T-helper 2 cell treated with Interferon-gamma antibody and Interleukin-4, amounts not matched to agents 5 μg/mL and 100 μg/mL, for 36 hours (primary cell): Measurements from ENCODE around the gene FYB2.

Source experiments
- DNase-seq: peaks from one replicate; pipeline ENCODE4 v3.0.0; 2021; ENCODE audit warnings: low spot score
- H3K27ac Mint-ChIP-seq: one replicate; pipeline ENCODE4 v1.8.0; 2021; ENCODE audit warnings: mild to moderate bottlenecking, mixed read lengths
- H3K27me3 Mint-ChIP-seq: one replicate; pipeline ENCODE4 v1.8.0; 2021; ENCODE audit warnings: low read depth, mixed read lengths
- H3K36me3 Mint-ChIP-seq: one replicate; pipeline ENCODE4 v1.8.0; 2021; ENCODE audit warnings: low read depth, mixed read lengths
- H3K4me1 Mint-ChIP-seq: one replicate; pipeline ENCODE4 v1.8.0; 2021; ENCODE audit warnings: low read depth, mixed read lengths
- H3K4me3 Mint-ChIP-seq: one replicate; pipeline ENCODE4 v1.8.0; 2022; ENCODE audit warnings: mild to moderate bottlenecking, moderate library complexity, mixed read lengths
- H3K9me3 Mint-ChIP-seq: one replicate; pipeline ENCODE4 v1.8.0; 2021; ENCODE audit warnings: mixed read lengths

FYB2 gene

GRCh38 chr1:56824938-56825337 is 5.7 kb upstream of the FYB2 start:
- Mint-ChIP-seq H3K9me3 (no peaks in the 10 kb centered on the region), H3K27ac (no peak overlapping the region), H3K4me1 (no peaks in the 10 kb centered on the region), H3K4me3 (no peak overlapping the region), H3K36me3 (no peaks in the 10 kb centered on the region), H3K27me3 (peaks cover 5% of the 10 kb centered on the region)
- no peak for DNase-seq

- Mint-ChIP-seq H3K4me1 (no peaks in the 10 kb centered on the region), H3K9me3 (no peaks in the 10 kb centered on the region), H3K4me3 (no peak overlapping the region), H3K36me3 (no peaks in the 10 kb centered on the region), H3K27ac (no peak overlapping the region), H3K27me3 (peaks cover 5% of the 10 kb centered on the region)
- no peak for DNase-seq
These were observed 5.1 kb upstream of the FYB2 start for GRCh38 chr1:56824271-56824670.

- Mint-ChIP-seq H3K4me3 (no peak overlapping the region), H3K27me3 (peaks cover 3% of the 10 kb centered on the region), H3K36me3 (no peaks in the 10 kb centered on the region), H3K4me1 (no peaks in the 10 kb centered on the region), H3K9me3 (no peaks in the 10 kb centered on the region), H3K27ac (no peak overlapping the region)
- DNase-seq: no peak
These were observed 2.2 kb upstream of the FYB2 start for GRCh38 chr1:56821462-56821797.

- H3K27me3 Mint-ChIP-seq: peaks cover 3% of the 10 kb centered on the region
- H3K4me3 Mint-ChIP-seq: no peak overlapping the region
- DNase-seq: peak; percentile 57
- H3K36me3 Mint-ChIP-seq: no peaks in the 10 kb centered on the region
- no peaks in the 10 kb centered on the region for H3K4me1 Mint-ChIP-seq
- H3K9me3 Mint-ChIP-seq: no peaks in the 10 kb centered on the region
- H3K27ac Mint-ChIP-seq: no peak overlapping the region
These were observed 1.7 kb upstream of the FYB2 start for GRCh38 chr1:56820755-56821461.

GRCh38 chr1:56817716-56818463 is 1.3 kb downstream of the FYB2 start:
- Mint-ChIP-seq H3K27me3 (no peaks in the 10 kb centered on the region), H3K27ac (no peak overlapping the region)

GRCh38 chr1:56816909-56817308 is 2.3 kb downstream of the FYB2 start:
- no peaks in the 10 kb centered on the region for H3K4me1 Mint-ChIP-seq
- no peaks in the 10 kb centered on the region for H3K36me3 Mint-ChIP-seq
- no peaks in the 10 kb centered on the region for H3K9me3 Mint-ChIP-seq
- no peak overlapping the region for H3K27ac Mint-ChIP-seq
- no peak for DNase-seq
- no peak overlapping the region for H3K4me3 Mint-ChIP-seq
- H3K27me3 Mint-ChIP-seq: no peaks in the 10 kb centered on the region

More at GRCh38 chr1:56817716-56818463, 1.3 kb downstream of the FYB2 start:
- Mint-ChIP-seq H3K36me3 (no peaks in the 10 kb centered on the region), H3K4me3 (no peak overlapping the region), H3K9me3 (no peaks in the 10 kb centered on the region), H3K4me1 (no peaks in the 10 kb centered on the region)
- DNase-seq: no peak

GRCh38 chr1:56816264-56816663 is 2.9 kb downstream of the FYB2 start:
- Mint-ChIP-seq H3K27ac (no peak overlapping the region), H3K4me1 (no peaks in the 10 kb centered on the region), H3K27me3 (no peaks in the 10 kb centered on the region), H3K4me3 (no peak overlapping the region), H3K9me3 (no peaks in the 10 kb centered on the region), H3K36me3 (no peaks in the 10 kb centered on the region)
- no peak for DNase-seq

- H3K4me3 Mint-ChIP-seq: no peak overlapping the region
- no peak overlapping the region for H3K27ac Mint-ChIP-seq
- H3K27me3 Mint-ChIP-seq: no peaks in the 10 kb centered on the region
- no peak for DNase-seq
- H3K9me3 Mint-ChIP-seq: no peaks in the 10 kb centered on the region
- no peaks in the 10 kb centered on the region for H3K4me1 Mint-ChIP-seq
- H3K36me3 Mint-ChIP-seq: no peaks in the 10 kb centered on the region
These were observed 5.0 kb downstream of the FYB2 start for GRCh38 chr1:56814205-56814604.

- no peak for DNase-seq
- no peaks in the 10 kb centered on the region for H3K4me1 Mint-ChIP-seq
- no peaks in the 10 kb centered on the region for H3K36me3 Mint-ChIP-seq
- H3K27me3 Mint-ChIP-seq: no peaks in the 10 kb centered on the region
- no peak overlapping the region for H3K4me3 Mint-ChIP-seq
- no peaks in the 10 kb centered on the region for H3K9me3 Mint-ChIP-seq
- H3K27ac Mint-ChIP-seq: no peak overlapping the region
These were observed 7.9 kb downstream of the FYB2 start for GRCh38 chr1:56811331-56811730.

- no peaks in the 10 kb centered on the region for H3K27me3 Mint-ChIP-seq
- H3K9me3 Mint-ChIP-seq: no peaks in the 10 kb centered on the region
These were observed 10.8 kb downstream of the FYB2 start for GRCh38 chr1:56808410-56808809.

GRCh38 chr1:56806804-56807203 is 12.4 kb downstream of the FYB2 start:
- Mint-ChIP-seq H3K36me3 (no peaks in the 10 kb centered on the region), H3K27me3 (no peaks in the 10 kb centered on the region), H3K4me1 (no peaks in the 10 kb centered on the region)

More at GRCh38 chr1:56808410-56808809, 10.8 kb downstream of the FYB2 start:
- Mint-ChIP-seq H3K36me3 (no peaks in the 10 kb centered on the region), H3K4me1 (no peaks in the 10 kb centered on the region), H3K4me3 (no peak overlapping the region), H3K27ac (no peak overlapping the region)
- DNase-seq: no peak

GRCh38 chr1:56803561-56804156 is 15.5 kb downstream of the FYB2 start:
- H3K36me3 Mint-ChIP-seq: no peaks in the 10 kb centered on the region
- DNase-seq: no peak
- no peak overlapping the region for H3K4me3 Mint-ChIP-seq
- no peak overlapping the region for H3K27ac Mint-ChIP-seq
- H3K27me3 Mint-ChIP-seq: no peaks in the 10 kb centered on the region
- no peaks in the 10 kb centered on the region for H3K9me3 Mint-ChIP-seq
- H3K4me1 Mint-ChIP-seq: no peaks in the 10 kb centered on the region

More at GRCh38 chr1:56806804-56807203, 12.4 kb downstream of the FYB2 start:
- H3K9me3 Mint-ChIP-seq: no peaks in the 10 kb centered on the region
- no peak overlapping the region for H3K27ac Mint-ChIP-seq
- no peak overlapping the region for H3K4me3 Mint-ChIP-seq
- DNase-seq: no peak

- Mint-ChIP-seq H3K4me1 (no peaks in the 10 kb centered on the region), H3K36me3 (no peaks in the 10 kb centered on the region), H3K27me3 (no peaks in the 10 kb centered on the region), H3K4me3 (no peak overlapping the region), H3K9me3 (no peaks in the 10 kb centered on the region), H3K27ac (no peak overlapping the region)
- DNase-seq: no peak
These were observed 19.4 kb downstream of the FYB2 start for GRCh38 chr1:56799605-56800400.

- DNase-seq: no peak
- Mint-ChIP-seq H3K36me3 (no peaks in the 10 kb centered on the region), H3K4me3 (no peak overlapping the region), H3K4me1 (no peaks in the 10 kb centered on the region), H3K27ac (no peak overlapping the region), H3K27me3 (no peaks in the 10 kb centered on the region), H3K9me3 (no peaks in the 10 kb centered on the region)
These were observed 21.1 kb downstream of the FYB2 start for GRCh38 chr1:56798053-56798471.
